Coronary artery (tissue), 2 donors: Measurements from ENCODE around the gene MSRB2.

Experiments used
- DNase-seq: peaks from one replicate; pipeline ENCODE4 v3.0.0-alpha.2; 2017; ENCODE audit warnings: low spot score
- H3K27ac ChIP-seq, 2 donors: fragments of 200-600 bp; sonication (generic); one replicate each; pipeline ENCODE4 v1.5.1; 2016 to 2019
- H3K4me3 ChIP-seq: fragments of 200-600 bp; sonication (generic); 2 replicates; pipeline ENCODE4 v1.5.1; 2016; ENCODE audit warnings: mild to moderate bottlenecking, moderate library complexity
- CTCF ChIP-seq: fragments of 200-600 bp; sonication (generic); IDR thresholded peaks from one replicate; pipeline ENCODE4 v1.5.1; 2019; ENCODE audit warnings: antibody characterized with exemption

The MSRB2 gene

GRCh38 chr10:23116486-23117205 is 21.3 kb downstream of the MSRB2 start:
- no peak for DNase-seq
- no peak overlapping the region for H3K4me3 ChIP-seq
- TF ChIP-seq CTCF = no peak
- H3K27ac ChIP-seq = no peak overlapping the region

- TF ChIP-seq CTCF = no peak
- H3K27ac ChIP-seq = no peak overlapping the region
- no peak for DNase-seq
- no peak overlapping the region for H3K4me3 ChIP-seq
These were observed 24.9 kb downstream of the MSRB2 start for GRCh38 chr10:23120001-23120934.

GRCh38 chr10:23121135-23121534 is 25.8 kb downstream of the MSRB2 start:
- no peak for TF ChIP-seq CTCF
- Histone ChIP-seq H3K27ac (no peak overlapping the region), H3K4me3 (no peak overlapping the region)
- DNase-seq = no peak

- no peak for DNase-seq
- Histone ChIP-seq H3K4me3 (no peak overlapping the region), H3K27ac (no peak overlapping the region)
- TF ChIP-seq CTCF = no peak
These were observed 41.1 kb downstream of the MSRB2 start for GRCh38 chr10:23136462-23136861.

DNA sequence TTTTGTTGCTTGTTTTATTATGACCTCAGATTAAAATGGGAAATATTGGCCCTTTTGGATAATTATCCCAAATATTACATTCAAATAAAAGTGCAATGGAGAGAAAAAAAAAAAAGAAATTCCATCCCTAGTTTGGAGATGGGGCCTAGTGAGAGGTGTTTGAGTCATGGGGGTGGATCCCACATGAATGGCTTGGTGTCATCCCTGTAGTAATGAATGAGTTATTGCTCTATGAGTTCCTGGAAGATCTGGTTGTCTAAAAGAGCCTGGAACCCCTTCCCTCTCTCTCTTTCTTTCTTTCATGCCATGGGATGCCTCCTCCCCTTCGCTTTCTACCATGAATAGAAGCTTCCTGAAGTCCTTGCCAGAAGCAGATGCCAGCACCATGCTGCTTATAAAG is 44.3 kb downstream of the MSRB2 start:
- TF ChIP-seq CTCF = no peak
- Histone ChIP-seq H3K4me3 (no peak overlapping the region), H3K27ac (no peak overlapping the region)
- DNase-seq = no peak

DNA sequence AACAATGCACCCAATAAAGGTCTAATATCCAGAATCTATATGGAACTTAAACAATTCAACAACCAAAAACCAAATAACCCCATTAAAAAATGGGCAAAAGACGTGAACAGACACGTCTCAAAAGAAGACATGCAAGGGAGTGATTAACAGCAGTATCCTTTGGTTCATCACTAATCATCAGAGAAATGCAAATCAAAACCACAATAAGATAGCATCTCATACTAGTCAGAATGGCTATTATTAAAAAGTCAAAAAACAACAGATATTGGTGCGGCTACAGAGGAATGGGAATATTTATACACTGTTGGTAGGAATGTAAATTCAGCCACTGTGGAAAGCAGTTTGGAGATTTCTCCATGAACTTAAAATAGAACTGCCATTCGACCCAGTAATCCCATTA is 46.6 kb downstream of the MSRB2 start:
- H3K27ac ChIP-seq = no peak overlapping the region
- no peak for DNase-seq
- TF ChIP-seq CTCF = no peak
- H3K4me3 ChIP-seq = no peak overlapping the region
